Measurements from ENCODE around the gene TUFT1.
A peak's percentile ranks its signal among the peaks of the same experiment; 100 is the strongest.

TUFT1 gene

GRCh38 chr1:151585622-151586021 is 45.5 kb downstream of the TUFT1 start:
- TF ChIP-seq GABPA (IDR thresholded peaks at IDR 0.05; ENCODE audit: low read depth) (no peak), SPI1 (IDR thresholded peaks at IDR 0.05; ENCODE audit: borderline replicate concordance, low read depth) (peak; percentile 78)
- H3K27ac ChIP-seq (replicated peaks) = no peak overlapping the region
- DNase-seq (ENCODE audit: low read depth in 1 of 2, low spot score in 1 of 2) = peak; percentile 21 to 36
- H3K4me3 ChIP-seq (replicated peaks; ENCODE audit: insufficient read depth, low read length) = no peak overlapping the region
- no peaks in the 10 kb centered on the region for H3K27me3 ChIP-seq (ENCODE audit: insufficient read depth, poor library complexity, severe bottlenecking)

- DNase-seq (ENCODE audit: low read depth in 1 of 2, low spot score in 1 of 2) = no peak
- Histone ChIP-seq H3K27ac (replicated peaks) (no peak overlapping the region), H3K4me3 (replicated peaks; ENCODE audit: insufficient read depth, low read length) (no peak overlapping the region), H3K27me3 (ENCODE audit: insufficient read depth, poor library complexity, severe bottlenecking) (no peaks in the 10 kb centered on the region)
- TF ChIP-seq CTCF (IDR thresholded peaks at IDR 0.05; ENCODE audit: insufficient read depth, low read length) (no peak), POLR2AphosphoS5 (IDR thresholded peaks at IDR 0.05; ENCODE audit: low read depth) (no peak), SPI1 (IDR thresholded peaks at IDR 0.05; ENCODE audit: borderline replicate concordance, low read depth) (no peak), REST (IDR thresholded peaks at IDR 0.05; ENCODE audit: insufficient replicate concordance, low read depth) (no peak), GABPA (IDR thresholded peaks at IDR 0.05; ENCODE audit: low read depth) (no peak)
Measured at GRCh38 chr1:151590961-151591360, 50.9 kb downstream of the TUFT1 start.

- Histone ChIP-seq H3K27me3 (ENCODE audit: insufficient read depth, poor library complexity, severe bottlenecking) (no peaks in the 10 kb centered on the region), H3K4me3 (replicated peaks; ENCODE audit: insufficient read depth, low read length) (no peak overlapping the region), H3K27ac (replicated peaks) (no peak overlapping the region)
- DNase-seq (ENCODE audit: low read depth in 1 of 2, low spot score in 1 of 2) = no peak
- no peak for TF ChIP-seq CTCF (IDR thresholded peaks at IDR 0.05; ENCODE audit: insufficient read depth, low read length)
- TF ChIP-seq GABPA (IDR thresholded peaks at IDR 0.05; ENCODE audit: low read depth) = no peak
- peak; percentile 12; the same call in 1 of the 2 replicates for TF ChIP-seq SPI1 (IDR thresholded peaks at IDR 0.05; ENCODE audit: borderline replicate concordance, low read depth)
Measured at GRCh38 chr1:151593730-151594129, 53.6 kb downstream of the TUFT1 start.

GRCh38 chr1:151594143-151594625 is 54.1 kb downstream of the TUFT1 start:
- no peak; the same call in 1 of the 2 replicates for TF ChIP-seq SPI1 (IDR thresholded peaks at IDR 0.05; ENCODE audit: borderline replicate concordance, low read depth)
- peak; percentile 68 for TF ChIP-seq CTCF (IDR thresholded peaks at IDR 0.05; ENCODE audit: insufficient read depth, low read length)
- TF ChIP-seq GABPA (IDR thresholded peaks at IDR 0.05; ENCODE audit: low read depth) = no peak
- TF ChIP-seq REST (IDR thresholded peaks at IDR 0.05; ENCODE audit: insufficient replicate concordance, low read depth) = no peak
- no peak overlapping the region for H3K27ac ChIP-seq (replicated peaks)
- H3K4me3 ChIP-seq (replicated peaks; ENCODE audit: insufficient read depth, low read length) = no peak overlapping the region

More at GRCh38 chr1:151594143-151594625, 54.1 kb downstream of the TUFT1 start:
- DNase-seq (ENCODE audit: low read depth in 1 of 2, low spot score in 1 of 2) = peak; percentile 21 to 72
- H3K27me3 ChIP-seq (ENCODE audit: insufficient read depth, poor library complexity, severe bottlenecking) = no peaks in the 10 kb centered on the region

Data from HL-60 (cell line).